ENCODE results near the gene SLC50A1. TPM values are rescaled to one million over a fixed set of nuclear protein-coding genes. Genes with fewer than 3 reads are reported as not detected.

The SLC50A1 gene
- total RNA-seq, 5 donors from 2014 or later (not counting 1 experiment from before 2014, with no cell fraction given) = 20.7 to 34.9 (median 30.8) TPM

DNA sequence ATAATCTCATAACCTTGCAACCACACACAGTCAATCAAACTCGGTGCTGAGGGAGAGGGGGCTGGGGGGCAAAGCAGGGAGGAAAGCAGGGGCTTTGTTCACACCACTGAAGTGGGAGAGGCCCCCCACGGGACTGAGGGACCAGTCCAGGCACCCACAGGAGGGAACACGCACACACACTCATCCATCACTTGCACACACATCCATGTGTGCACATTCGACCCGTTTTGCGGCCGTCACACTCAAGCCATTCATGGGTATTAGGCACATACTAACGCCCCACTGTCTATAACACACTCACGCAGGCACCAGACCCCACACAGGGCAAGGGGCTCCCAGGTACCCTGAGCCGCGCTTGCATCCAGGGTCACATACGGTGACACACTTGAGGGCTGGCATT lies 43.0 kb upstream of the SLC50A1 start:
- CTCF ChIA-PET = interaction anchor here in 1 of 2 donors (1.6 to 2.0 kb wide), 3 partner anchors 73 to 81 kb away, joined by 7 to 29 read pairs (median 21); partner anchors contain the start of genes KRTCAP2 and TRIM46
- no peaks in the 10 kb centered on the region for H3K9me3 ChIP-seq
- DNase-seq = no peak
- no peaks in the 10 kb centered on the region for H3K36me3 Mint-ChIP-seq
- no peak overlapping the region for H3K27ac Mint-ChIP-seq
- no peak overlapping the region for H3K4me3 ChIP-seq (ENCODE audit: control insufficient read depth in 1 of 2, extremely low read depth in 1 of 2, low read length in 1 of 2)
- H3K36me3 ChIP-seq (ENCODE audit: control insufficient read depth in 2 of 2, extremely low read depth in 1 of 2, insufficient read depth in 1 of 2, low read length in 1 of 2) = no peaks in the 10 kb centered on the region
- 98% methylated on average over 9 of the region's 12 CpGs for WGBS (ENCODE audit: insufficient coverage)
- H3K9me3 Mint-ChIP-seq = no peaks in the 10 kb centered on the region
- peaks cover 0 to 6% (median 5%) of the 10 kb centered on the region in 3 donors for H3K4me1 Mint-ChIP-seq
- no peak overlapping the region for H3K27ac ChIP-seq (ENCODE audit: low read length)
- POLR2A ChIA-PET = no interaction called here
- no peak overlapping the region for H3K4me3 Mint-ChIP-seq
- no peak for ATAC-seq (replicated peaks in 1 of 4)
- peaks cover 4 to 7% of the 10 kb centered on the region in 2 donors for H3K27me3 Mint-ChIP-seq
- H3K4me1 ChIP-seq (ENCODE audit: control insufficient read depth in 1 of 2, extremely low read depth in 1 of 2, insufficient read depth in 2 of 2, low read length in 2 of 2) = peaks cover 0 to 10% of the 10 kb centered on the region in 2 experiments
- H3K27me3 ChIP-seq (replicated peaks in 1 of 2; ENCODE audit: control insufficient read depth in 2 of 2, extremely low read depth in 1 of 2, insufficient read depth in 2 of 2, low read length in 1 of 2) = peaks cover 0 to 37% of the 10 kb centered on the region in 2 experiments

DNA sequence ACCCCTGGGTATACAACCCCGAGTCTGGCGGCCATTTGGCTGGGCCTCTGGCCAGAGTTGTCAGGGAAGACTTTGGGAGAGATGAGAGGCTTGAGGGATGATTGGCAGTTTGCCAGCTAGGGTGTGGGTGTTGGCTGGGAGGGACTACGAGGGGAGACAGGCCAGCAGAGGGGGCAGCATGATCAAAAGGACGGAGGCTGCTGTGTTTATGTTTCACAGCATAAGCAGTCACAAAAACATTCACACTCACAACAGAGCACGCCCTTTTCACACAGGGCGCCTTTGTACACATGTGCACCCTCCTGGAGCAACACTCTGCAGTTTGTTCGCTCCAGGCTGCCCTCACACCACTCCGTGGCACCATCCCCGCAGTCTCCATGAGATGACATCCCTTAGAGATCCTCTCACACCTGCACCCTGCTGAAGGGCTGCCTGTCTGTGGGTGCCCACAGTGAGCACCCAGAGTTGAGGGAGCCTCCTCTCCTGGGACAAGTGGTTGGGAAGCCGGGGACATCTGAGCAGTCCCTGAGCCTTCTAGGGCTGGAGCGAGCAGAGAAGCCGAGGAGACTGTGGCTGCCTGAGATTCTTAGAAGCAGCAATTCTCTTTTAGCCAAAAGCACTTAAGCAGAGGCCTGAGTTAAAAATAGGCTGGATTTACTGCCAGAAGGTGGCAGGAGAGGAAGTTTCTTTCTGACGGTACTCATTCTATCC lies 41.6 kb upstream of the SLC50A1 start:
- Mint-ChIP-seq H3K4me1 (peaks cover 0 to 5% (median 5%) of the 10 kb centered on the region in 3 donors), H3K9me3 (no peaks in the 10 kb centered on the region), H3K4me3 (no peak overlapping the region), H3K36me3 (no peaks in the 10 kb centered on the region), H3K27ac (no peak overlapping the region), H3K27me3 (peaks cover 4 to 7% of the 10 kb centered on the region in 2 donors)
- DNase-seq = peak in 1 of 35 experiments; percentile 51
- H3K9me3 ChIP-seq = no peaks in the 10 kb centered on the region
- H3K27me3 ChIP-seq (replicated peaks in 1 of 2; ENCODE audit: control insufficient read depth in 2 of 2, extremely low read depth in 1 of 2, insufficient read depth in 2 of 2, low read length in 1 of 2) = peaks cover 0 to 49% of the 10 kb centered on the region in 2 experiments
- ATAC-seq (replicated peaks in 1 of 4) = peak in 3 of 4 experiments; percentile 38 to 67 (median 57)
- no peaks in the 10 kb centered on the region for H3K36me3 ChIP-seq (ENCODE audit: control insufficient read depth in 2 of 2, extremely low read depth in 1 of 2, insufficient read depth in 1 of 2, low read length in 1 of 2)
- 67% methylated on average over 8 of the region's 13 CpGs for WGBS (ENCODE audit: insufficient coverage)
- CTCF ChIA-PET = interaction anchor here in 1 of 2 donors (1.4 kb wide), 1 partner anchor 9 kb away, joined by 4 read pairs; no protein-coding TSS in a partner anchor
- H3K4me1 ChIP-seq (ENCODE audit: control insufficient read depth in 1 of 2, extremely low read depth in 1 of 2, insufficient read depth in 2 of 2, low read length in 2 of 2) = peaks cover 0 to 10% of the 10 kb centered on the region in 2 experiments
- POLR2A ChIA-PET = no interaction called here
- no peak overlapping the region for H3K27ac ChIP-seq (ENCODE audit: low read length)
- no peak overlapping the region for H3K4me3 ChIP-seq (ENCODE audit: control insufficient read depth in 1 of 2, extremely low read depth in 1 of 2, low read length in 1 of 2)

GRCh38 chr1:155094622-155094948 lies 41.1 kb upstream of the SLC50A1 start:
- H3K4me1 ChIP-seq (ENCODE audit: control insufficient read depth in 1 of 2, extremely low read depth in 1 of 2, insufficient read depth in 2 of 2, low read length in 2 of 2) = peaks cover 0 to 10% of the 10 kb centered on the region in 2 experiments
- Mint-ChIP-seq H3K27me3 (peaks cover 4 to 7% of the 10 kb centered on the region in 2 donors), H3K9me3 (no peaks in the 10 kb centered on the region), H3K4me1 (peaks cover 0 to 5% (median 5%) of the 10 kb centered on the region in 3 donors), H3K36me3 (no peaks in the 10 kb centered on the region), H3K27ac (peak overlapping the region in 1 of 2 donors; percentile 8), H3K4me3 (no peak overlapping the region)
- H3K27ac ChIP-seq (ENCODE audit: low read length) = no peak overlapping the region
- ATAC-seq (replicated peaks in 1 of 4) = no peak
- no peak overlapping the region for H3K4me3 ChIP-seq (ENCODE audit: control insufficient read depth in 1 of 2, extremely low read depth in 1 of 2, low read length in 1 of 2)
- H3K36me3 ChIP-seq (ENCODE audit: control insufficient read depth in 2 of 2, extremely low read depth in 1 of 2, insufficient read depth in 1 of 2, low read length in 1 of 2) = no peaks in the 10 kb centered on the region
- H3K27me3 ChIP-seq (replicated peaks in 1 of 2; ENCODE audit: control insufficient read depth in 2 of 2, extremely low read depth in 1 of 2, insufficient read depth in 2 of 2, low read length in 1 of 2) = peaks cover 0 to 54% of the 10 kb centered on the region in 2 experiments
- CTCF ChIA-PET = interaction anchor here in 1 of 2 donors (1.1 to 1.4 kb wide), 2 partner anchors 9 to 73 kb away, joined by 4 to 5 read pairs; no protein-coding TSS in a partner anchor
- DNase-seq = no peak
- no peaks in the 10 kb centered on the region for H3K9me3 ChIP-seq
- POLR2A ChIA-PET = interaction anchor here in 1 of 2 donors (0.6 kb wide), 1 partner anchor 28 kb away, joined by 3 read pairs; no protein-coding TSS in a partner anchor
- WGBS (ENCODE audit: insufficient coverage) = 80% methylated on average over 2 of the region's 2 CpGs

DNA sequence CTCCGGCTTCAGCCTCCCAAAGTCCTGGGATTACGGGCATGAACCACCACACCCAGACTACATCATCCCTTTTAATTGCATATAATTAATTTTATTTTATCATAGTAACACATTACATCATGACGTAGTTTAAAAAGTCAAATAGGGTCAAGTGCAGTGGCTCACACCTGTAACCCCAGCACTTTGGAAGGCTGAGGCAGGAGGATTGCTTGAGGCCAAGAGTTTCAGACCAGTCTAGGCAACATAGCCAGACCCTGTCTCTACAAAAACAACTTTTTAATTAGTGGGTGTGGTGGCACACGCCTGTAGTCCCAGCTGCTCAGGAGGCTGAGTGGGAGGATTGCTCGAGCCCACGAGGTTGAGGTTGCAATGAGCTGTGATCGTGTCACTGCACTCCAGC lies 36.3 kb upstream of the SLC50A1 start:
- H3K27me3 Mint-ChIP-seq = peaks cover 7 to 9% of the 10 kb centered on the region in 2 donors

DNA sequence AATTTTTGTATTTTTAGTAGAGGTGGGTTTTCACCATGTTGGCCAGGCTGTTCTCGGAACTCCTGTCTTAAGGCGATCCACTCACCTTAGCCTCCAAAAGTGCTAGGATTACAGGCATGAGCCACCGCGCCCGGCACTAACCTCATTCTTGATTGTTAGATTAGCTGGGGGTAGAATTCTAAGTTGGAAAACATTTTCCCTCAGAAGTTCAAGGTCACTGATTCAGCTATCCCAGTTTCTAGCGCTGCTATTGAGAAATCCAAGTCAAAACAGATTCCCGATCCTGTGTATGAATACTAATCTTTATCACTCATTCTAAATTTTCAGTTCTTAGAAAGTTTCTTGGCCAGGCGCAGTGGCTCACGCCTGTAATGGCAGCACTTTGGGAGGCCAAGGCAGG lies 32.3 kb upstream of the SLC50A1 start:
- Mint-ChIP-seq H3K4me3 (no peak overlapping the region), H3K9me3 (no peaks in the 10 kb centered on the region), H3K36me3 (no peaks in the 10 kb centered on the region), H3K27me3 (peaks cover 0 to 4% of the 10 kb centered on the region in 2 donors), H3K4me1 (no peaks in the 10 kb centered on the region), H3K27ac (no peak overlapping the region)
- H3K27ac ChIP-seq (ENCODE audit: low read length) = no peak overlapping the region
- no peak for DNase-seq
- no peak overlapping the region for H3K4me3 ChIP-seq (ENCODE audit: control insufficient read depth in 1 of 2, extremely low read depth in 1 of 2, low read length in 1 of 2)
- no peaks in the 10 kb centered on the region for H3K9me3 ChIP-seq
- no peak for ATAC-seq (replicated peaks in 1 of 4)
- H3K4me1 ChIP-seq (ENCODE audit: control insufficient read depth in 1 of 2, extremely low read depth in 1 of 2, insufficient read depth in 2 of 2, low read length in 2 of 2) = no peaks in the 10 kb centered on the region
- no peaks in the 10 kb centered on the region for H3K36me3 ChIP-seq (ENCODE audit: control insufficient read depth in 2 of 2, extremely low read depth in 1 of 2, insufficient read depth in 1 of 2, low read length in 1 of 2)
- CTCF ChIA-PET = no interaction called here
- WGBS (ENCODE audit: insufficient coverage) = 93% methylated on average over 2 of the region's 9 CpGs
- POLR2A ChIA-PET = no interaction called here
- H3K27me3 ChIP-seq (replicated peaks in 1 of 2; ENCODE audit: control insufficient read depth in 2 of 2, extremely low read depth in 1 of 2, insufficient read depth in 2 of 2, low read length in 1 of 2) = peaks cover 0 to 19% of the 10 kb centered on the region in 2 experiments

More for the DNA sequence above, 36.3 kb upstream of the SLC50A1 start:
- Histone ChIP-seq H3K4me1 (ENCODE audit: control insufficient read depth in 1 of 2, extremely low read depth in 1 of 2, insufficient read depth in 2 of 2, low read length in 2 of 2) (no peaks in the 10 kb centered on the region), H3K27me3 (replicated peaks in 1 of 2; ENCODE audit: control insufficient read depth in 2 of 2, extremely low read depth in 1 of 2, insufficient read depth in 2 of 2, low read length in 1 of 2) (peaks cover 0 to 30% of the 10 kb centered on the region in 2 experiments), H3K27ac (ENCODE audit: low read length) (no peak overlapping the region), H3K4me3 (ENCODE audit: control insufficient read depth in 1 of 2, extremely low read depth in 1 of 2, low read length in 1 of 2) (no peak overlapping the region), H3K36me3 (ENCODE audit: control insufficient read depth in 2 of 2, extremely low read depth in 1 of 2, insufficient read depth in 1 of 2, low read length in 1 of 2) (no peaks in the 10 kb centered on the region), H3K9me3 (no peaks in the 10 kb centered on the region)
- no peaks in the 10 kb centered on the region for H3K4me1 Mint-ChIP-seq
- ChIA-PET CTCF (interaction anchor here (0.6 kb wide), 2 partner anchors 52 to 425 kb away, joined by 3 read pairs; no protein-coding TSS in a partner anchor), POLR2A (interaction anchor here in 1 of 2 donors (0.7 kb wide), 1 partner anchor 1020 kb away, joined by 18 read pairs; no protein-coding TSS in a partner anchor)
- ATAC-seq (replicated peaks in 1 of 4) = no peak
- DNase-seq = no peak
- no peak overlapping the region for H3K4me3 Mint-ChIP-seq
- no peaks in the 10 kb centered on the region for H3K36me3 Mint-ChIP-seq
- WGBS (ENCODE audit: insufficient coverage) = 44% methylated on average over 3 of the region's 7 CpGs
- H3K9me3 Mint-ChIP-seq = no peaks in the 10 kb centered on the region
- no peak overlapping the region for H3K27ac Mint-ChIP-seq

- Mint-ChIP-seq H3K9me3 (no peaks in the 10 kb centered on the region), H3K4me1 (peaks cover 0 to 7% (median 0%) of the 10 kb centered on the region in 3 donors), H3K36me3 (no peaks in the 10 kb centered on the region), H3K27ac (no peak overlapping the region), H3K27me3 (peaks cover 0 to 4% of the 10 kb centered on the region in 2 donors), H3K4me3 (no peak overlapping the region)
- Histone ChIP-seq H3K4me3 (ENCODE audit: control insufficient read depth in 1 of 2, extremely low read depth in 1 of 2, low read length in 1 of 2) (no peak overlapping the region), H3K4me1 (ENCODE audit: control insufficient read depth in 1 of 2, extremely low read depth in 1 of 2, insufficient read depth in 2 of 2, low read length in 2 of 2) (no peaks in the 10 kb centered on the region), H3K9me3 (no peaks in the 10 kb centered on the region), H3K36me3 (ENCODE audit: control insufficient read depth in 2 of 2, extremely low read depth in 1 of 2, insufficient read depth in 1 of 2, low read length in 1 of 2) (no peaks in the 10 kb centered on the region), H3K27me3 (replicated peaks in 1 of 2; ENCODE audit: control insufficient read depth in 2 of 2, extremely low read depth in 1 of 2, insufficient read depth in 2 of 2, low read length in 1 of 2) (peaks cover 0 to 6% of the 10 kb centered on the region in 2 experiments), H3K27ac (ENCODE audit: low read length) (no peak overlapping the region)
- ChIA-PET POLR2A (no interaction called here), CTCF (no interaction called here)
- no peak for ATAC-seq (replicated peaks in 1 of 4)
- 86% methylated on average over 4 of the region's 7 CpGs for WGBS (ENCODE audit: insufficient coverage)
- DNase-seq = no peak
Measured at GRCh38 chr1:155104605-155105534, 30.8 kb upstream of the SLC50A1 start.
